NCI-H1092 treated with DMSO at 0.1 percent for 48 hours (cell line): ENCODE results near the gene ADH6.
"Not testable (repeated sequence)": the region's sequence is repeated elsewhere in the genome, so short reads cannot be mapped to it uniquely, and the experiment has no call there.

Experiments used
- DNase-seq: peaks from one replicate; lab custom pipeline; 2025; lab: John Stamatoyannopoulos, UW

The ADH6 gene

DNA sequence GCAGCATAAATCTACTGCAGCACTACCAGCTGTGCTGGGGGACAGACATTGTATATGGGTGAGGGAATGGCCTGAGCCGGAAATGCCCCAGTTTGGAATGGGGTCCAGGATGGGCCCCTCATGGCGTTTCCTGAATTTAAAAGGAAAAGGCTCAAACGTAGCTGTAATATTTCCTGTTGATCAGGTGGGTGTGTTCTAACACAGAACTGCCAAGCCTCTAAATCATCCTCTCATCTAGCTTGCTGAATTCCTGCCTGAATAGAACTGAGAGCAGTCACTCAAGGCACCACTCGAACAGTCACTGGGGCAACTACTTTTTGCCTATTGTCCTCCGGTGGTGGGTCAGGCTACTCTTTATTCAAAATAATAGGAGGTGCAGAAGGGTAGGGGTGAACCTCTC lies 28.7 kb downstream of the ADH6 start:
- no peak for DNase-seq

DNA sequence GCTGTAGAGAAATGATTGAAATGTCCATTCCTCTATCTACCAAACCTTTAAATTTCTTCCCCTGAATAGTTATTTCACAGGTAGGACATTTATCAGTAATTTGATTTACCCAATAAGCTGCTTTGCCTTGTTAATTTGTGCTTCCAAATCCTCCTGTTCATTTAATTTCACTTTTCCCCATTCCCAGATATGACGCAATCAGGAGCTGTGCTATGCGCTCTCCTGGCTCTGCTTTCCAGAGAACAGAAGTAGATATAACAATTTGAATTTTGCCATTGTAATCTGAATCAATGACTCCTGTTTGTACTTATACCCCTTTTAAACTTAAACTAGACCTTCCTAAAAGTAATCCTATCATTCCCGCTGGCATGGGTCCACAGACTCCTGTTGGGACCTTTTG lies 29.1 kb downstream of the ADH6 start:
- not testable (repeated sequence) for DNase-seq

DNA sequence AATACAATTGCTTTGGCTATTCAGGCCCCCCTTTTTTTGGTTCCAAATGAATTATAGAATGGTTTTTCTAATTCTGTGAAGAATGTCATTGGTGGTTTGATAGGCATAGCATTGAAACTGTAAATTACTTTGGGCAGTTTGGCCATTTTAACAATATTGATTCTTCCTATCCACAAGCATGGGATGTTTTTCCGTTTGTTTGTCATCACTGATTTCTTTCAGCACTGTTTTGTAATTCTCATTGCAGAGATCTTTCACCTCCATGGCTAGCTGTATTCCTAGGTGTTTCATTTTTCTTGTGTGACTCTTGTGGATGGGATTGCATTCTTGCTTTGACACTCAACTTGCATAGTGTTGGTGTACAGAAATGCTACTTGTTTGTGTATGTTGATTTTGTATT lies 33.0 kb downstream of the ADH6 start:
- DNase-seq = no peak

DNA sequence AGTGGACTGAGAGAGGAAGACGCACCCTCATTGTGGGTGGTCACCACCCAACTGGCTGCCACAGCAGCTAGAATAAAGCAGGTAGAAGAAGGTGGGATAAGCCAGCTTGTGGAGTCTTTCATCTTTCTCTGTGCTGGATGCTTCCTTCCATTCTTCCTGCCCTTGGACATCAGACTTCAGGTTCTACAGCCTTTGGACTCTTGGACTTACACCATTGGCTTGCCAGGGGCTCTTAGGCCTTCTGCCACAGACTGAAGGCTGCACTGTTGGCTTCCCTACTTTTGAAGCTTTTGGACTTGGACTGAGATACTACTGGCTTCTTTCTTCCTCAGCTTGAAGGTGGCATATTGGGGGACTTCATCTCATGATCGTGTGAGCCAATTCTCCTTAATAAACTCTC lies 33.5 kb downstream of the ADH6 start:
- no peak for DNase-seq

DNA sequence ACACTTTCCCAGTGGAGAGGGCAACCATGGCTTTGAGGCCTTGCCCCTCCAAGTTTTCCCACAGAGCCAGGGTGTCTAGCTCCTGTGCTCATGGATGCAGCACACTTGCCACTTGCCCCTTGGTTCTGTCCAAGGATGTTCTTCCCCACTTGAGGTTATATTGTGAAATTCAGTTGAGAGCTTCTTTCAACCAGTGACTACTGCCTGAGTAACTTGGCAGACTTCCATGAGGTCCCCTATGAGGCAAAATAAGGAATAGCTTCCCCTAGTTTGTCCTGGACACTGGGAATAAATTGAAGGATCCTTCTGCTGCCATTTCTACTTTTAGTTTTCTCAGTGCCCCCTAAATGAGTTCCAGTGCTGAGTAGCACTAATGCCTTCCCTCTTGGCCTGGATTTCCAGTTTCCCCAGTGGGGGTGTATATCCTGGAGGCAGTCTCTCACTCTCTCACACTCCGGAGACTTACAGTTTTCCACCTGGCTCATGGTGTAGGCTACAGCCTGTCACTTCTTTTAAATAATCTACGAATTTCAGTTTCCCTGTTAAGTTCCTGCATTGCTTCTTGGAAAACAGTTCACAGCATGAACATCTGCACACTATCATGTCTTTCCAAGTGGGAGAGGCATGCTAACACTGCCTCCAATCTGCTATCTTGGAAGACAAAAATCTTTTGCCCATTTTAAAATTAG lies 38.5 kb downstream of the ADH6 start:
- no peak for DNase-seq

DNA sequence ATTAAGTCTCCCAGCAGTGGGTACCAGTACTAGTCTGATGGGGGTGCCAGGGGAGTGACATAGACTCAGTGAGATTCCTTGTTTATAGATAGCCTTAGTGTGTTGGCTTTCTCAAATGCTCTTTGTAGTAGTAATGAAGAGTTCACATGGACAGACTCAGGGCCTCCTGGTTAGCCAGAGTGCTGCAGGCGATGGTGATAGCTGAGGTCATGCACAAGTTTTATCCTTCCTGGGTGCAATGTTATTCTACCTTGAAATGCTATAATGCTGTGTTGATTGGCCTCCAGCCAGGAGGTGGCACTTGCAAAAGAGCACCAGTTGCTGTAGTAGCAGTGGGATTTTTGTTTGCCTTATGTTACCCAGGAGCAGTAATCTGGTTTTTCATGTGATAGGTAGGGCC lies 39.4 kb downstream of the ADH6 start:
- no peak for DNase-seq

DNA sequence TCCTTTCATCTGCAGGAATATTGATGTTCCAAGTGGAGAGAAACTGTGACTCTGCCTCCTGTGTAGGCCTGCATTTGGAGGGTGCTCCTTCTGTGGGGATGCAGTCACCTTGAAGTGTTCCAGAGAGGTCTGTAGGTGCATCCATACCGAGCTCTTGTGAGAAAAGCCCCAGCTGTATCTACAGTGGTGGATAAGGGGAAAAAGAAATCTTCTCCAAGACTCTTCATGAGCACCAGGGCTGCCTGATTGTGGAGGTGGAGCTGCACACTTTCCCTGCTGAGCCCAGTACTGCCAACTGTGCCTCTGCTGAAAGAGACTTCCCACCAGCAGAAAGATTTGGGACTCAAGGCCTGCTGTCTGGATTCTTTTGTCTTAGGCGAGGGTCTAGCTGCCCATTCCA lies 39.9 kb downstream of the ADH6 start:
- DNase-seq = no peak

DNA sequence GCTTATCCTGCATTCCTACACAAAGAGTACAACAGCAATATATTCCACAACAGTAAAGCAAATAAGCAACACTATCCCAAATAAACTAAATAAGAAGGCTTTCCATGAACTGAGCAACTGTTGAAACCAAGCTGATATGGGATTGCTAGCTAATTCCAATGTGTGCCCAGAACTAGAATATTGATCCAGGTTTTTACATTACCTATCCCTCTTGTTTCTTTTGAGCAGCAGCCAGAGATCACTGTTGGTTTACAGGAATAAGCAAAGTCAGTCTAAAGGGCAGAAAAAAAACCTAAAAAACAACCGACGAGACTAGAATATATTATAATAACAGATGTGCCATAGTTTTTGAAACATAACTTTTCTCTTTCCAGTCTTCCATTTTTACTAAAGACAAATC lies 52.5 kb downstream of the ADH6 start:
- no peak for DNase-seq

DNA sequence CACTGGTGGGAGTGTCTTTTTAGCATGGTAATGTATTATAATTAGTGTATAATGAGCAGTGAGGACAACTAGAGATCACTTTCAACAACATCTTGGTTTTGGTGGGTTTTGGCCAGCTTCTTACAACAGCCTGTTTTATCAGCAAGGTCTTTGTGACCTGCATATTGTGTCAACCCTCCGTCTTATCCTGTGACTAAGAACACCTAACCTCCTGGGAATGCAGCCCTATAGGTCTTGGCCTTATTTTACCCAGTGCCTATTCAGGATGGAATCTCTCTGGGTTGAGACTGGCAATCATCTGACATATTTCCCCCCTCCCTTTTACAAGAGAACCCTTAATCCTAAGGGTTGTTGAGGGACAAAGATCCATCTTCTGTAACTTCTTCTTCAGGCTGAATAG lies 53.1 kb downstream of the ADH6 start:
- DNase-seq = no peak

DNA sequence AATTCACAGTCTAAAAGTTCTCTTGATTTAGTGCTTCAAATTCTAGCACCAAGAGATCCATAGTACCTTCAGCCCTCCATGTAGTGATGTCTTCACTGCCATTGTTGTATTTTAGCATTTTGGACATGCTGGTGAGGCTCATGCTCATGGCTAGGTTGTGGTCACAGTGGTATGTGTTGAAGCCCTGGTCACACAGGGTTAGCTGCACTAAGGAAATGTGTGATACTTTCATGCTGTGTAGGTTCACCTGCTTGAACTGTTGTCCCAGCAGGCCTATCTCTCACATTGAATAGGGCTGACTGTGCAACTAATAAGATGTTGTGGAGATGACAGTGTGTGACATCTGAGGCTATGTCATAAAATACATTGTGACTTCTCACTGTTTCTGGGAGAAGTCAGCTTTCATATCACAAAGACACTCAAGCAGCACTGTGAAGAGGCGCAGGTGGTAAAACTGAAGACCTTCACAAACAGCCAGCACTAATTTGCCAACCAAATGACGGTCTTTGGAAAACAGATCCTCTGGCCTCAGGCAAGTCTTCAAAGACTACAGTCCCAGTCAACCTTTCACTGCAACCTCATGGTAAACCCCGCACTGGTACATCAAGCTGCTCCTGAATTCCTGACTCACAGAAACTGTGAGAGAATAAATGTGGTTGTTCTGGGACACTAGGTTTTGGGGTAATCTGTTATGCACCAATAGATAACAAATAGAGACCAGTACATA lies 57.5 kb downstream of the ADH6 start:
- DNase-seq = no peak

DNA sequence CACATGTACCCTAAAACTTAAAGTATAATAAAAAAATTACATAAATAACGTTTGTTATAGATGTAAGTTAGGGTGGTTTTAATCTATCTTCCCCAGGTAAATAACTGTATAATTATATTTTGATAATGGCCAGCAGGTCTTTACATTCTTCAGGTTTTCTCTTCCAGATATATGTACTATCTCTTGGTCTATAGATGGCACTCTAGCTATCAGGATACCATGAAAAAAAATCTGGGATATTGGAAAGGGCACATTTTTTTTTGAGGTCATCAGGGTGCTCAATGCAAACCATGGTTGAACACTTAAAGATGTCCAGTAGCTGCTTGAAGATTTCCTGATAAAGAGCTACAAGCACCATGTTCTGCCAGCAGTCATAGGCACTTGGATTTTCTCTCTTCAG lies 59.3 kb downstream of the ADH6 start:
- no peak for DNase-seq

DNA sequence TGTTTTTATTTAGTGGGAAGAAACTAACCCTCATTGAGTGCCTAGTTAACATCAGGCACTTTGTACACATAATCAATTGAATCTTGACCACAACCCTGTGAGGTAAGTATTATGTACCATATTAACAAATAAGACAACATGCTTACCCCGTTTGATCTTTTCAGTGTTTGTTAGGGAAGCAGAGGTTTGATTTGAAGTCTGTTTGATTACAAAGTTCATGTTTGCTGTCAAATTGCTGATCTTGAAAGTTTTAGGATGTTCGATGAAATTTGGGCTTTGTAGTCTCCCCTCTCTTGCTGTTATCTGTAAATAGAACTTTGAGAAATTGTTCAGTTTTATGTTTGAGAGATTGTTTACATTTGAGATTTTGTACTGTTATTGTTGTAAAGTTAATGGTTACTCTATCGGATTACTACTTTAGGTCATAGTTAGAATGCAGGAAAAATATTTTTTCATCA lies 61.5 kb downstream of the ADH6 start:
- DNase-seq = no peak

DNA sequence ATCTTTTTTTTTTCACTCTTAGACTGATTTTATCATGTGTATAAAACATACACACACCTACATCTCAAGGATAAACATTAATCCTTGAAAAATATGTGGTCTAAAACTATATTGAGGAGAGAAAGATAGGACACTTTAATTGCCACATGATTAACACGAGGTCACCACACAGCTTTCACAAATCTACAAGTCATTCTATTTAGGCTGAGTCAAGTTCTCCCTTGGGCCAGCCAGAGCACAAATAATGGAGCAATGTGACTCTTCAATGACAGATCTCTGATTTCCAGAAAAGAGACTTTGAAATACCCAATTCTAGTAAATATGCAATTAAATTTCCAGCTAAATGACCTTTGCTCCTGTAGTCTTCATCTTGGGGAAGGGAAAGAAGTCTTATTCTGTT lies 62.1 kb downstream of the ADH6 start:
- no peak for DNase-seq

DNA sequence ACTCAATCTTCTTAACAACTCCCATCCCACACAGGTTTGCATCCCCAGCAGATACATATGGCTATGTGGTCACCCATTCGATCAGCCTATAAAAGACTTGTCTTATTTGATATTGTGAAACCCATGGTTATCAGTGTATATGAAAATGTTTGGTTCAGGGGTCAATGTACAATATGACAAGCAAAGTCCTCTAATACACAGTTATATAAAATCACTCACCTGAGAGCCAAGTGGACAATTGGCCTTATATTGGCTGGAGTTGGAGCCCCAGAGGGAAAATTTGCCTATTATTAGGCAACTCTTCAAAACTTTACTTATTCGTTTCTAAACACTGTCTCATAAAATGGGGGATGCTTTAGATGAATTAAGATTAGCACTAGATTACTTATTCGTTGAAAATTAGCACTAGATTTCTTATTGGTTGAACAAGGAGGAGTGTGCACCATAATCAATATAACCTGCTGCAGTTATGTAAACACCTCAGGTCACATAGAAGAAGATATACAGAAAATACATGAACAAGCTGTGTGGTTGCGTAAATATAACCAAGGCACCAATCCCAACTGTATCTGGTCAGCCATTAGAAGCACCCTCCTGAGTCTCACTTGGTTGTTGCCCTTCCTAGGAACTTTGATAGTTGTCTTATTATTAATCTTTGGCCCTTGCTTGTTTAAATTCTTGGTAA lies 64.2 kb downstream of the ADH6 start:
- no peak for DNase-seq
